ENCODE data around the gene PRDM13.

Gene PRDM13

GRCh38 chr6:99608886-99609482 is 2.4 kb downstream of the PRDM13 start:
- Histone ChIP-seq H3K27me3 (ENCODE audit: low read depth, low read length) (no peaks in the 10 kb centered on the region), H2AFZ (ENCODE audit: low read depth, low read length) (no peak overlapping the region), H3K9ac (ENCODE audit: low read length) (no peak overlapping the region), H3K79me2 (ENCODE audit: low read length) (no peaks in the 10 kb centered on the region), H3K4me2 (ENCODE audit: low read length) (no peak overlapping the region), H3K4me3 (ENCODE audit: low read length) (no peak overlapping the region), H3K27ac (ENCODE audit: low read length) (no peak overlapping the region), H4K20me1 (ENCODE audit: insufficient read depth, low read length) (no peaks in the 10 kb centered on the region), H3K9me3 (ENCODE audit: insufficient read depth, low read length) (no peaks in the 10 kb centered on the region), H3K4me1 (ENCODE audit: low read length) (peaks cover 18% of the 10 kb centered on the region), H3K36me3 (replicated peaks; ENCODE audit: low read depth, low read length) (no peaks in the 10 kb centered on the region)
- TF ChIP-seq CTCF (IDR thresholded peaks at IDR 0.05; ENCODE audit: low read depth, low read length) (no peak), EZH2phosphoT487 (IDR thresholded peaks at IDR 0.05; ENCODE audit: low read depth) (no peak)

GRCh38 chr6:99609905-99610489 is 3.4 kb downstream of the PRDM13 start:
- H3K9me3 ChIP-seq (ENCODE audit: insufficient read depth, low read length): no peaks in the 10 kb centered on the region
- H3K27me3 ChIP-seq (ENCODE audit: low read depth, low read length): no peaks in the 10 kb centered on the region
- H3K4me3 ChIP-seq (ENCODE audit: low read length): no peak overlapping the region
- no peaks in the 10 kb centered on the region for H4K20me1 ChIP-seq (ENCODE audit: insufficient read depth, low read length)
- no peak overlapping the region for H3K9ac ChIP-seq (ENCODE audit: low read length)
- no peaks in the 10 kb centered on the region for H3K79me2 ChIP-seq (ENCODE audit: low read length)
- no peak overlapping the region for H3K4me2 ChIP-seq (ENCODE audit: low read length)
- no peaks in the 10 kb centered on the region for H3K36me3 ChIP-seq (replicated peaks; ENCODE audit: low read depth, low read length)
- H2AFZ ChIP-seq (ENCODE audit: low read depth, low read length): no peak overlapping the region
- no peak overlapping the region for H3K27ac ChIP-seq (ENCODE audit: low read length)
- peaks cover 18% of the 10 kb centered on the region for H3K4me1 ChIP-seq (ENCODE audit: low read length)
- no peak for TF ChIP-seq CTCF (IDR thresholded peaks at IDR 0.05; ENCODE audit: low read depth, low read length)
- no peak for TF ChIP-seq EZH2phosphoT487 (IDR thresholded peaks at IDR 0.05; ENCODE audit: low read depth)

- Histone ChIP-seq H4K20me1 (ENCODE audit: insufficient read depth, low read length) (no peaks in the 10 kb centered on the region), H3K36me3 (replicated peaks; ENCODE audit: low read depth, low read length) (no peaks in the 10 kb centered on the region), H3K4me3 (ENCODE audit: low read length) (no peak overlapping the region), H2AFZ (ENCODE audit: low read depth, low read length) (0 out of 2 replicates have a peak overlapping the region, but pooled peaks have one; percentile 17), H3K9me3 (ENCODE audit: insufficient read depth, low read length) (no peaks in the 10 kb centered on the region), H3K4me1 (ENCODE audit: low read length) (peaks cover 18% of the 10 kb centered on the region), H3K27ac (ENCODE audit: low read length) (peak overlapping the region; percentile 55), H3K79me2 (ENCODE audit: low read length) (no peaks in the 10 kb centered on the region), H3K27me3 (ENCODE audit: low read depth, low read length) (no peaks in the 10 kb centered on the region), H3K9ac (ENCODE audit: low read length) (no peak overlapping the region), H3K4me2 (ENCODE audit: low read length) (peak overlapping the region; percentile 54)
- no peak for TF ChIP-seq CTCF (IDR thresholded peaks at IDR 0.05; ENCODE audit: low read depth, low read length)
- no peak for TF ChIP-seq EZH2phosphoT487 (IDR thresholded peaks at IDR 0.05; ENCODE audit: low read depth)
Observed at GRCh38 chr6:99611148-99611547, 4.5 kb downstream of the PRDM13 start.

- Histone ChIP-seq H4K20me1 (ENCODE audit: insufficient read depth, low read length) (no peaks in the 10 kb centered on the region), H3K4me1 (ENCODE audit: low read length) (peaks cover 18% of the 10 kb centered on the region), H3K9ac (ENCODE audit: low read length) (no peak overlapping the region), H3K36me3 (replicated peaks; ENCODE audit: low read depth, low read length) (no peaks in the 10 kb centered on the region), H3K27ac (ENCODE audit: low read length) (no peak overlapping the region), H3K4me3 (ENCODE audit: low read length) (no peak overlapping the region), H3K79me2 (ENCODE audit: low read length) (no peaks in the 10 kb centered on the region), H2AFZ (ENCODE audit: low read depth, low read length) (no peak overlapping the region), H3K9me3 (ENCODE audit: insufficient read depth, low read length) (no peaks in the 10 kb centered on the region), H3K27me3 (ENCODE audit: low read depth, low read length) (no peaks in the 10 kb centered on the region), H3K4me2 (ENCODE audit: low read length) (no peak overlapping the region)
- TF ChIP-seq EZH2phosphoT487 (IDR thresholded peaks at IDR 0.05; ENCODE audit: low read depth): no peak
- TF ChIP-seq CTCF (IDR thresholded peaks at IDR 0.05; ENCODE audit: low read depth, low read length): no peak
Observed at GRCh38 chr6:99612551-99613408, 6.1 kb downstream of the PRDM13 start.

Measured in OCI-LY3 (cell line).